Ascending aorta (tissue), 2 donors: Measurements from ENCODE around the gene APBA3. TPM values are rescaled to one million over a fixed set of nuclear protein-coding genes. Genes with fewer than 3 reads are reported as not detected.
A peak's percentile ranks its signal among the peaks of the same experiment; 100 is the strongest.

ENCODE experiments used
- DNase-seq, 2 donors: peaks; one replicate each; pipeline ENCODE4 v3.0.0-alpha.2; 2019; ENCODE audit warnings: low spot score in 2 of 2
- H3K27ac ChIP-seq, 2 donors: fragments of 200-600 bp; sonication (generic); one replicate each; pipeline ENCODE4 v1.5.1; 2016 to 2017; ENCODE audit warnings: mild to moderate bottlenecking in 1 of 2
- H3K27me3 ChIP-seq: fragments of 200-600 bp; sonication (generic); one replicate; pipeline ENCODE4 v1.5.1; 2017
- H3K36me3 ChIP-seq, 2 donors: fragments of 200-600 bp; sonication (generic); one replicate each; pipeline ENCODE4 v1.5.1; 2016
- H3K4me1 ChIP-seq, 2 donors: fragments of 200-600 bp; sonication (generic); one replicate each; pipeline ENCODE4 v1.5.1; 2016 to 2017; ENCODE audit warnings: mild to moderate bottlenecking in 1 of 2
- H3K4me3 ChIP-seq, 2 donors: fragments of 200-600 bp; sonication (generic); one replicate each; pipeline ENCODE4 v1.5.1; 2016 to 2017; ENCODE audit warnings: mild to moderate bottlenecking in 1 of 2
- H3K9me3 ChIP-seq, 2 donors: fragments of 200-600 bp; sonication (generic); one replicate each; pipeline ENCODE4 v1.5.1; 2016
- CTCF ChIP-seq, 3 experiments: fragments of 200-600 bp in 2 of 3; fragments of 450-650 bp in 1 of 3; sonication (generic) in 2 of 3; IDR thresholded peaks; one replicate each; pipeline ENCODE4 v1.5.1; 2016 to 2019; ENCODE audit warnings: antibody characterized with exemption in 3 of 3, mild to moderate bottlenecking in 1 of 3, moderate library complexity in 1 of 3
- intact Hi-C: fragments of 100-400 bp; cut with DNase I; formaldehyde crosslinking; loops from one replicate; pipeline ENCODE4 v1.15.1; 2023
- total RNA-seq: library from RNA; depleted of rRNA; stranded (reverse); fragments of >200 nt; gene quantifications from one replicate; pipeline ENCODE4 v1.1.0, GENCODE V29; 2016

APBA3 gene
- total RNA-seq, 1 donor from 2014 or later: 58.9 TPM

- Histone ChIP-seq H3K4me1 (no peaks in the 10 kb centered on the region), H3K4me3 (no peak overlapping the region), H3K9me3 (peaks cover 17 to 22% of the 10 kb centered on the region in 2 donors), H3K27me3 (no peaks in the 10 kb centered on the region), H3K36me3 (no peaks in the 10 kb centered on the region), H3K27ac (no peak overlapping the region)
- intact Hi-C loops: no loop called here
- no peak for DNase-seq
- TF ChIP-seq CTCF (IDR thresholded peaks at IDR 0.05): no peak
Measured at GRCh38 chr19:3782330-3782729, 20.8 kb upstream of the APBA3 start.

DNA sequence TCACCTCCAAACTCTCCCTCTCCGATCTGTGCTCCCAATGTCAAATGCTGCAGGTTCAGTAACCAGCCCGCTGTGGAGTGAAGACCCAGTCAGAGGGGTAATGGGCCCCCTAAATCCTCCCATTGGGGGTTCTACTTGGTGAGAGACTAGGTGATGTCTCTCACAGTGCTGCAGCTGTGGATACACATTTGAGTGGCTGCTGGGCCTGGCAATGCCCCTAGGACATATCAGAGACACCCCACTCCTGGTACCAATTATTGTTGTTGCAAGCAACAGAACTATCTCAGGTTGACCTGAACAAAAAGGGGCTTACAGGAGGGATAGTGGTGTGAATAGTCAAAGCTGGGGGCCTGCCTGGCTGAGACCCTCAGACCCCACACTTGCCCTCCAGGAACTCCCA lies 20.1 kb upstream of the APBA3 start:
- H3K27ac ChIP-seq: no peak overlapping the region
- H3K27me3 ChIP-seq: no peaks in the 10 kb centered on the region
- no peaks in the 10 kb centered on the region for H3K4me1 ChIP-seq
- no peaks in the 10 kb centered on the region for H3K36me3 ChIP-seq
- H3K4me3 ChIP-seq: peak overlapping the region in 1 of 2 donors; percentile 10
- DNase-seq: no peak
- no peak for TF ChIP-seq CTCF (IDR thresholded peaks at IDR 0.05)
- peaks cover 17 to 22% of the 10 kb centered on the region in 2 donors for H3K9me3 ChIP-seq
- intact Hi-C loops: no loop called here

DNA sequence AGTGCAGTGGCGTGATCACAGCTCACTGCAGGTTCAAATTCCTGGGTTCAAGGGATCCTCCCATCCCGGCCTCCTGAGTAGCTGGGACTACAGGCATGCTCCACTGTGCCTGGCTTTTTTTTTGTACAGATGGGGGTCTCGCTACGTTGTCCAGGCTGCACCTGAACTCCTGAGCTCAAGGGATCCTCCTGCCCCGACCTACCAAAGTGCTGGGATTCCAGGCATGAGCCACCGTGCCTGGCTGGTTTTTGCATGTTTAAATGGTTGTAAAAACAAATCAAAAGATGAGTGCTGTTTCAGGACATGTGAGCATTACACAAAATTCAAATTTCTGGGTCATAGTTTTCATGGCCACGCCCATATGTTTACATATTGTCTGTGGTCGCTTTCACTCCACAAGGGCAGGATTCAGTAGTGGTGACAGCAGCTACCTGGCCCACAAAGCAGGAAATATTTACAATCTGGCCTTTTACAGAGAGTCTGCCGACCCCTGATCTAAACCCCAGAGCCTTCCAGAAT lies 19.4 kb upstream of the APBA3 start:
- intact Hi-C loops: no loop called here
- H3K27ac ChIP-seq: no peak overlapping the region
- TF ChIP-seq CTCF (IDR thresholded peaks at IDR 0.05): no peak

GRCh38 chr19:3778899-3779723 lies 17.6 kb upstream of the APBA3 start:
- intact Hi-C loops: no loop called here
- H3K36me3 ChIP-seq: no peaks in the 10 kb centered on the region
- H3K27ac ChIP-seq: no peak overlapping the region
- no peak for TF ChIP-seq CTCF (IDR thresholded peaks at IDR 0.05)
- peaks cover 17 to 22% of the 10 kb centered on the region in 2 donors for H3K9me3 ChIP-seq
- no peak overlapping the region for H3K4me3 ChIP-seq
- no peak for DNase-seq
- no peaks in the 10 kb centered on the region for H3K4me1 ChIP-seq
- H3K27me3 ChIP-seq: no peaks in the 10 kb centered on the region

More for the DNA sequence above, 19.4 kb upstream of the APBA3 start:
- Histone ChIP-seq H3K4me3 (no peak overlapping the region), H3K9me3 (peaks cover 17 to 22% of the 10 kb centered on the region in 2 donors), H3K4me1 (no peaks in the 10 kb centered on the region), H3K27me3 (no peaks in the 10 kb centered on the region), H3K36me3 (no peaks in the 10 kb centered on the region)
- DNase-seq: no peak

- Histone ChIP-seq H3K27ac (no peak overlapping the region), H3K36me3 (no peaks in the 10 kb centered on the region), H3K9me3 (peaks cover 17 to 22% of the 10 kb centered on the region in 2 donors), H3K4me1 (no peaks in the 10 kb centered on the region), H3K27me3 (no peaks in the 10 kb centered on the region), H3K4me3 (no peak overlapping the region)
- intact Hi-C loops: no loop called here
- DNase-seq: no peak
- no peak for TF ChIP-seq CTCF (IDR thresholded peaks at IDR 0.05)
Measured at GRCh38 chr19:3778104-3778867, 16.8 kb upstream of the APBA3 start.
